ENCODE results near the gene SLCO2A1.

Gene SLCO2A1

GRCh38 chr3:134064081-134064480 lies 34.4 kb upstream of the SLCO2A1 start:
- peak in 1 of 10 donors; percentile 21 for DNase-seq
- intact Hi-C loops (cut with DNase I), result no loop called here

DNA sequence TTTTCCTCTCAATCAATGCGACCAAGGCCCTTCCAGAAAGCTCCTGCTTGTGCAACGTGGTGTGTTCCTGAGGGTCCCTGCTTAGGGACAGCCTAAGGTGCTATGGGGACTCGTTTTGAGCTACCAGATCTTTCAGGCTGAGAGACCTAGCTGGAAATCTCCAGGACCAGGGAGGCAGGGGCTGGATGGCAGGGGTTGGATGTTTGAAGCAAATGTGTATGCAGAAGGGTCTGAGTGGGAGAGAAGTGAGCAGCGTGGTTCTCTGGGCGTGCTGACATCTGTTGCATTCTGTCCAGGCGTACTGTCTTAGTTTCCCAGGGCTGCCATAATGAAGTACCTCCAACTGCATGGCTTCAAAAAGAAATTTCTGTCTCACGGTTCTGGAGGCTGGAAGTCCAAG lies 31.7 kb upstream of the SLCO2A1 start:
- intact Hi-C loops (cut with DNase I), result no loop called here
- peak in 1 of 10 donors; percentile 9 for DNase-seq

DNA sequence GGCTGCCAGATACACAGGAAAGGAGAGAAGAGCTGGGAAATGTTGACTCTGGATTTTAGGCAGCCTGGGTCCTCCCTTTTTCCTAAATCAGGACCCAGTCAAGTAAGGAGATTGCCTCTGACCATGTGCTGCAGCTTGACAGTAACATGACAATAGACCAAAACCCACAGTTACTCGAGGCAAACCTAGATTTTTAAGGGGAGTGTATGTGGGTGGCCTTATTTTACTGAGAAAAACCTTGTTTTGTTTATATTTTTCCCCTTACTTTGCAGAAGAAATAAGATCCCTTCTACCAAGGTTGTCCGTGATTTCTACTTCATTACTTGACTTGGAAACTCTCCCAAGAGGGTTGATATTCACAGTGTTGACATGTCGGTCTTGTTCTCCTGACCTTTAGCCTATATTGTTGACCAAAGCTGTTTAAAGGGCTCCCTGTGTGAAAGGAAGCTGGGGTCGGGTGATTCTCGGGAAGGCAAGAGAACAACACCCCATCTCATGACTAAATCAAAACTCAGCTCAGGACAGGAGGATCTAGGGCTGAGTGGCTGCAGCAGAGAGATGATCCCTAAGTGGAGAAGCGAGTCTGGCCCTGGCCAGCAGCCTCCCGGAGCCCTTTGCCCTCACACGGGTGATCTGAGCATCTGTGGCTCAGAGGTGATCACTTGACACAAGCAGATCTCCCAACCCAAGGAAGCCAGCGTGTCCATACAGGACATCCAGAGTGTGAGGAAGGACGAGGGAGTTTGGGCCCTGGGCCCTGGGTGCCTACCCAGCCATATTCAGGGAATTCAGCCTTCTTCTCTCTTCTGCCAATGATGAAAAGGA lies 31.0 kb upstream of the SLCO2A1 start:
- intact Hi-C loops (cut with DNase I), result no loop called here
- peak in 2 of 10 donors; percentile 6 to 20 for DNase-seq

- DNase-seq, result peak in 2 of 10 donors; percentile 8 to 37
- intact Hi-C loops (cut with DNase I), result no loop called here
Observed at GRCh38 chr3:134059671-134060560, 30.2 kb upstream of the SLCO2A1 start.

DNA sequence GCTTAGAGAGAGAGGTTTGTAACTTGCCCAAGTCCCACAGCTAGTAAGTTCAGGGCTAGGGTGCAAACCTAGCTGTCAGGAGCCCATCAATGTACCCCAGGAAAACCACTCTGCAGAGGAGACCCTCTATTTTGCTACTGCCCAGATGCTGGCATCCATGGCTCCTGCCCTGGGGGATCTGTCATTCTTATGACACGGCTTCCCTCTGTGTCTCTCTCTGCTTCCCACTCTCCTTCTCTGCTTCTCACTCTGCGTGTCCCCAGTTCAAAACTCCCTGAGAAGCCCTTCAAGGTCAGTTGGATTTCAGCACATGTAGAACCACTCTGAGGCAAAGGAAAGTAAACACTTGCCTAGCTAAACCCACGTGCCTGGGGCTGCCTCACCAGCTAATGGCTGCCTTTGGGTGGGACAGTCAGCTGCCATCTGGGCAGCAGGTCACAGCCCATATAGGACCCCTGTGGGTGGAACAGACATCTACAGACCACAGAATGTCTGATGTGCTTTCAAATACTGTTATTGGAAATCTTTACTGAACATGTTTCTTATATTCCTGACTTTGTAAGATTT lies 29.4 kb upstream of the SLCO2A1 start:
- intact Hi-C loops (cut with DNase I), result no loop called here
- DNase-seq, result peak in 1 of 10 donors; percentile 4

GRCh38 chr3:134057654-134058110 lies 28.0 kb upstream of the SLCO2A1 start:
- peak in 2 of 10 donors; percentile 3 to 50 for DNase-seq
- intact Hi-C loops (cut with DNase I), result no loop called here

- DNase-seq, result peak in 2 of 10 donors; percentile 8 to 19
- intact Hi-C loops (cut with DNase I), result no loop called here
Observed at GRCh38 chr3:134057006-134057653, 27.4 kb upstream of the SLCO2A1 start.

DNA sequence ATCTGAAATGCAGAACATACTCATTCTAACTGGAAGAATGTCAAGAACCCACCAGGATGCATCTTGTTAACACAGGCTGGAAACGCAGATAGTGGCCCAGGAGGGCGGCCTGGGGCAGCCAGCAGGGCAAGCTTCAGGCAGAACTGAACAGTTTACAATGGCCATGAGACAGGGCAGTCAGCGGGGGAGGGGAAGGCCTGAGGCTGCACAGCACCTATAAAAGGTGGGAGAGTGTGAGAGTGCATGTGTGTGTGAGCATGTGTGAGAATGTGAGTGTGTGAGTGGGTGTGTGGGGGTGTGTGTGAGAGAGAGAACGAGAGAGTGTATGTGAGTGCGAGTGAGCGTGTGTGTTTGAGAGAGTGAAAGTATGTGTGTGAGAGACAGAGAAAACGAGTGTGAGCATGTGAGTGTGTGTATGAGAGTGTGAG lies 26.8 kb upstream of the SLCO2A1 start:
- DNase-seq, result peak in 2 of 10 donors; percentile 7 to 19
- intact Hi-C loops (cut with DNase I), result no loop called here

- DNase-seq, result peak in 1 of 10 donors; percentile 25
- intact Hi-C loops (cut with DNase I), result no loop called here
Observed at GRCh38 chr3:134055661-134056060, 25.9 kb upstream of the SLCO2A1 start.

DNA sequence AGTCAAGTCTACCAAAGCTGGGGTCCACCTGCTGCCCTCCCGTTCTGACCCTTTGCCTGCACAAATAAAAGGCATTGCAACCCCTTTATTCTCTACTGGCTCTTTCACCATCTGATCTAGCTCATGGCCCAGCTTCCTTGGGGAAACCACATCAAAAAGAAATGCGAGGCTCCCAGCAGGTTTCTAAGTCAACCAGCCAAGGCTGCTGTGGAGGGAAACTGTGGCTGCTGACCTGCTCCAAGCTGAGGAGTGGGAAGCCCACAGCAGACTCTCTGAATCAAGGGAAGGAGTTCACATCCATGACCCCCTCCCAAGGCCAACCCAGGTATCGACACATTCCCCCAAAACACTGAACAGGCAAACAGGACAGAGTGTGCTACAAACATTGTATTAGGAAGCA lies 25.2 kb upstream of the SLCO2A1 start:
- DNase-seq, result peak in 1 of 10 donors; percentile 2
- intact Hi-C loops (cut with DNase I), result no loop called here

GRCh38 chr3:134054231-134054630 lies 24.5 kb upstream of the SLCO2A1 start:
- peak in 1 of 10 donors; percentile 4 for DNase-seq
- intact Hi-C loops (cut with DNase I), result no loop called here

GRCh38 chr3:134052370-134052769 lies 22.6 kb upstream of the SLCO2A1 start:
- intact Hi-C loops (cut with DNase I), result no loop called here
- DNase-seq, result peak in 1 of 10 donors; percentile 12

GRCh38 chr3:134049676-134050075 lies 20.0 kb upstream of the SLCO2A1 start:
- intact Hi-C loops (cut with DNase I), result no loop called here
- peak in 2 of 10 donors; percentile 5 to 8 for DNase-seq

- intact Hi-C loops (cut with DNase I), result no loop called here
- DNase-seq, result peak in 1 of 10 donors; percentile 18
Observed at GRCh38 chr3:134048278-134048996, 18.7 kb upstream of the SLCO2A1 start.

DNA sequence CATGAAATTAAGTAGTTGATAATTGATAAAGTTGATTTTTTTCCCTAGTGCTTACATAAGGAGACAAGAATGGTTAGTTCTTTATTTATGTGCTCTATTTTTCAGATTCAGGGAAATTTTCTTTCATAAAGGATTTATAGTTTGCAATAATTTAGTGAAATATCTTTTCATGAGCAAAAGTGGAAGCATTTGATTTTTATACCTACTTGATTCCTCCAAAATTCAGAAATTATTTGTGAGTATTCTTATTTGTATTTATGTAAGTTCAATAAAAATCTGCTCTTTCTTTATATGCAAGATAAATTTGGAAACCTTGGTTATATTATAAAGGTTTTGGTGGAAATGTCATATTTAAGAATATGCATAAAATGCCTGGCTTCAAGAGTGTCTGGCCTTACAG lies 14.7 kb upstream of the SLCO2A1 start:
- intact Hi-C loops (cut with DNase I), result no loop called here
- no peak for DNase-seq

GRCh38 chr3:134040066-134040465 lies 10.3 kb upstream of the SLCO2A1 start:
- intact Hi-C loops (cut with DNase I), result no loop called here

GRCh38 chr3:134039161-134039862 lies 9.6 kb upstream of the SLCO2A1 start:
- no peak for DNase-seq
- intact Hi-C loops (cut with DNase I), result no loop called here

More at GRCh38 chr3:134040066-134040465, 10.3 kb upstream of the SLCO2A1 start:
- no peak for DNase-seq

DNA sequence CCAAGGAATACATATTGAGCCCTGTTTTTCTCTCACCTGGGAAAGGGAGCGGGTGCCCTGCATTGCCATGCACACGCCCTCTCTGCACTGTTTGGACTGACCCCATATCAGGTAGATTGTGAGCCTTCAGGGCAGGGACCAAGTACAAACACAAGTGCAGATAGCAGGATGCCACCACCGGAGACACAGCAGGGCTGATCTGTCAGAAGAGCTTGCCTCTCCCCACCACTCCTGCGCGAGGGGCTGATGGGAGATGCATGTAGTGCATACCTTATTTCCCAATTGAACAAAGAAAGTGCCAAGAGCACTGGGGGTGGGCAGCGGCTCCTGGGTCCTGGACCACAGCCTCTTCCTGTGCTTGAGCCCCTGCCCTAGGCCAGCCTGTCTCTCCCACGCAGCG lies 9.0 kb upstream of the SLCO2A1 start:
- intact Hi-C loops (cut with DNase I), result no loop called here
- no peak for DNase-seq

- intact Hi-C loops (cut with DNase I), result no loop called here
- no peak for DNase-seq
Observed at GRCh38 chr3:134038071-134038491, 8.4 kb upstream of the SLCO2A1 start.

Data from posterior cingulate gyrus (tissue), 11 donors.